HCT116 (cell line): ENCODE results near the gene CSTPP1.

Source experiments
- ELF1 ChIP-seq: IDR thresholded peaks from 2 replicates; pipeline ENCODE4 v1.6.1; 2012; ENCODE audit warnings: low read depth, borderline replicate concordance
- POLR2A ChIP-seq: IDR thresholded peaks from 2 replicates; pipeline ENCODE4 v1.7.0; 2011; ENCODE audit warnings: borderline replicate concordance; ENCODE audit not compliant: insufficient read depth, insufficient read length; ENCODE audit errors: extremely low read depth
- TF ChIP-seq, protein P1 (sequence below), 3 experiments: fragments of 200-600 bp in 1 of 3; sonication (generic) in 1 of 3; IDR thresholded peaks in 2 of 3; conservative IDR thresholded peaks in 1 of 3; 2 replicates each; pipeline ENCODE4 v1.5.1; 2012 to 2017; ENCODE audit warnings: low read depth in 2 of 3, low read length in 2 of 3, antibody characterized with exemption in 1 of 3, borderline replicate concordance in 1 of 3, control low read depth in 1 of 3, mild to moderate bottlenecking in 1 of 3, mixed read lengths in 1 of 3, mixed run types in 1 of 3, moderate library complexity in 1 of 3; ENCODE audit not compliant: insufficient read depth in 1 of 3

DNA sequence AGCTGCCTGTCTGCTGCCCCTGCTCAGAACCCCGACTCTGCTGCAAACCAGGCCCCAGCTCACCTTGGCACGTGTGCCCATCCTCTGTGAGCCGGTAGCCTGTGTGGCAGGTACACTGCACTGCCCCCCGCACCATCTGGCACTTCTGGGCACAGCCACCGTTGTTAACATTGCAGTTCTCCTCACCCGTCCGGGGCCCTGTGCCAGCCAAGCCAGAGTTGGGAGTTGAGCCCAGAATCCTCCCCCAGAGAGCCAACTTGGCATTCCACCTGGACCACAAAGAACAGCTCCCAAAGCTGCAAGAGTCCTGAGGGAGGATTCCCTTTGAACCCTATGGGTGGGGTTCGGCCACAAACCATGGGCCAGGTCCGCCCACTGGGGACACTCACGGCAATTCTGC, 40.7 kb upstream of the CSTPP1 start:
- no peak for TF ChIP-seq ELF1
- no peak for TF ChIP-seq POLR2A
- TF ChIP-seq, protein P1, sequence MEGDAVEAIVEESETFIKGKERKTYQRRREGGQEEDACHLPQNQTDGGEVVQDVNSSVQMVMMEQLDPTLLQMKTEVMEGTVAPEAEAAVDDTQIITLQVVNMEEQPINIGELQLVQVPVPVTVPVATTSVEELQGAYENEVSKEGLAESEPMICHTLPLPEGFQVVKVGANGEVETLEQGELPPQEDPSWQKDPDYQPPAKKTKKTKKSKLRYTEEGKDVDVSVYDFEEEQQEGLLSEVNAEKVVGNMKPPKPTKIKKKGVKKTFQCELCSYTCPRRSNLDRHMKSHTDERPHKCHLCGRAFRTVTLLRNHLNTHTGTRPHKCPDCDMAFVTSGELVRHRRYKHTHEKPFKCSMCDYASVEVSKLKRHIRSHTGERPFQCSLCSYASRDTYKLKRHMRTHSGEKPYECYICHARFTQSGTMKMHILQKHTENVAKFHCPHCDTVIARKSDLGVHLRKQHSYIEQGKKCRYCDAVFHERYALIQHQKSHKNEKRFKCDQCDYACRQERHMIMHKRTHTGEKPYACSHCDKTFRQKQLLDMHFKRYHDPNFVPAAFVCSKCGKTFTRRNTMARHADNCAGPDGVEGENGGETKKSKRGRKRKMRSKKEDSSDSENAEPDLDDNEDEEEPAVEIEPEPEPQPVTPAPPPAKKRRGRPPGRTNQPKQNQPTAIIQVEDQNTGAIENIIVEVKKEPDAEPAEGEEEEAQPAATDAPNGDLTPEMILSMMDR (IDR thresholded peaks at IDR 0.05 in 2 of 3, conservative IDR thresholded peaks at IDR 0.05 in 1 of 3; ENCODE audit: borderline replicate concordance in 1 of 3, insufficient read depth in 1 of 3, low read depth in 2 of 3, low read length in 2 of 3): no peak
